GM20000 (cell line): Measurements from ENCODE around the gene BAAT.

Experiments
- DNase-seq: peaks from one replicate; pipeline ENCODE4 v3.0.0; 2012; ENCODE audit warnings: low spot score
- TF ChIP-seq, protein P1 (sequence below): IDR thresholded peaks from 2 replicates; pipeline ENCODE4 v1.5.1; 2012; ENCODE audit warnings: mild to moderate bottlenecking, control low read depth; ENCODE audit errors: extremely low read depth, missing control alignments

The BAAT gene

DNA sequence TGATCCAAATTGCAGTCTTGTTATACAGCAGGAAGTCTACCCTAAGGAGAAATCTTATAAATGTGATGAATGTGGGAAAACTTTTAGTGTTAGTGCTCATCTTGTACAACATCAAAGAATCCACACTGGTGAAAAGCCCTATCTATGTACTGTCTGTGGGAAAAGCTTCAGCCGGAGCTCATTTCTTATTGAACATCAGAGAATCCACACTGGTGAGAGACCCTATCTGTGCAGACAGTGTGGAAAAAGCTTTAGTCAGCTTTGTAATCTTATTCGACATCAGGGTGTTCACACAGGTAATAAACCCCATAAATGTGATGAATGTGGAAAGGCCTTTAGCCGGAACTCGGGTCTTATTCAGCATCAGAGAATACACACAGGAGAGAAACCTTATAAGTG is 24.3 kb upstream of the BAAT start:
- TF ChIP-seq, protein P1, sequence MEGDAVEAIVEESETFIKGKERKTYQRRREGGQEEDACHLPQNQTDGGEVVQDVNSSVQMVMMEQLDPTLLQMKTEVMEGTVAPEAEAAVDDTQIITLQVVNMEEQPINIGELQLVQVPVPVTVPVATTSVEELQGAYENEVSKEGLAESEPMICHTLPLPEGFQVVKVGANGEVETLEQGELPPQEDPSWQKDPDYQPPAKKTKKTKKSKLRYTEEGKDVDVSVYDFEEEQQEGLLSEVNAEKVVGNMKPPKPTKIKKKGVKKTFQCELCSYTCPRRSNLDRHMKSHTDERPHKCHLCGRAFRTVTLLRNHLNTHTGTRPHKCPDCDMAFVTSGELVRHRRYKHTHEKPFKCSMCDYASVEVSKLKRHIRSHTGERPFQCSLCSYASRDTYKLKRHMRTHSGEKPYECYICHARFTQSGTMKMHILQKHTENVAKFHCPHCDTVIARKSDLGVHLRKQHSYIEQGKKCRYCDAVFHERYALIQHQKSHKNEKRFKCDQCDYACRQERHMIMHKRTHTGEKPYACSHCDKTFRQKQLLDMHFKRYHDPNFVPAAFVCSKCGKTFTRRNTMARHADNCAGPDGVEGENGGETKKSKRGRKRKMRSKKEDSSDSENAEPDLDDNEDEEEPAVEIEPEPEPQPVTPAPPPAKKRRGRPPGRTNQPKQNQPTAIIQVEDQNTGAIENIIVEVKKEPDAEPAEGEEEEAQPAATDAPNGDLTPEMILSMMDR = no peak
- no peak for DNase-seq

DNA sequence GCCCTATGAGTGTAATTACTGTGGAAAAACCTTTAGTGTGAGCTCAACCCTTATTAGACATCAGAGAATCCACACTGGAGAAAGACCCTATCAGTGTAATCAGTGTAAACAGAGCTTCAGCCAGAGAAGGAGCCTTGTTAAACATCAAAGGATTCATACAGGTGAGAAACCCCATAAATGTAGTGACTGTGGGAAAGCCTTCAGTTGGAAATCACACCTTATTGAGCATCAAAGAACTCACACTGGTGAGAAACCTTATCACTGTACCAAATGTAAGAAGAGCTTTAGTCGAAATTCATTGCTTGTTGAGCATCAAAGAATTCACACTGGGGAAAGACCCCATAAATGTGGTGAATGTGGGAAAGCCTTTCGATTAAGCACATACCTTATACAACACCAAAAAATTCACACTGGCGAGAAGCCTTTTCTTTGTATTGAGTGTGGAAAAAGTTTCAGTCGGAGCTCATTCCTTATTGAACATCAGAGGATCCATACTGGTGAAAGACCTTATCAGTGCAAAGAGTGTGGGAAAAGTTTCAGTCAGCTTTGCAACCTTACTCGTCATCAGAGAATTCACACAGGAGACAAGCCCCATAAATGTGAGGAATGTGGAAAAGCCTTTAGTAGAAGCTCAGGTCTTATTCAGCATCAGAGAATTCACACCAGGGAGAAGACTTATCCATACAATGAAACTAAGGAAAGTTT is 23.7 kb upstream of the BAAT start:
- TF ChIP-seq, protein P1 = no peak
- no peak for DNase-seq

DNA sequence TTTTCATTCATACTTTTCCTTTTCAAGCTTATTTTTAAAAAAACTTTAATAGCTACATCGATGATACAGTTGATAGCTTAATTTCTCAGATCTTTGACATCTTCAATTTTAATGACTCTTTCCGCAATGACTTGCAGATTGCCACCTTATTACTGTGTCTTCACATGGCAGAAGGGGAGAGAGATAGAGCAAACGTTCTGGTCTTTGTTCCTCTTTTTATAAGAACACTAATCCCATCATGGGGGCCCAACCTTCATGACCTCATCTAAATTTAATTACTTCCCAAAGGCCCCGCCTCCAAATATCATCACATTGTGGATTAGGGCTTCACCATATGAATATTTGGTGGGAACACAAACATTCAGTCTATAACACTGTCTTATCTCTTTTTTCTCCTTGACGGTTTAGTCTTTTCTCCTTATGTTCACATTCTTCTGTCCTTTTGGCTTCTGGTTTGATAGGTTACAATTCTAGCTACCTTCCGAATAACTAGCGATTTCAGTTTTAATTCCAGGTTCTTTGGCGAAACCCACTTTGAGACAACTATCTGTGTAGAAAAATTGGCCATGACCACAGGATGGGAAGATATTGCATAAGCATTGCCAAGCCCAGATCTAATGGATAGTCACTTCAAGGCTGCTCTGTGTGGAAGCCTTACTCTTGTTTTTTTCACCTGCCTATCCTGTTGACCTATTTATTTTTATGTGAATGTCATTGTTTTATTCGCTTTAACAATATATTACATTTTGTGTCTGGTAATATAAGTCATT is 18.9 kb upstream of the BAAT start:
- DNase-seq = no peak
- TF ChIP-seq, protein P1 = no peak

DNA sequence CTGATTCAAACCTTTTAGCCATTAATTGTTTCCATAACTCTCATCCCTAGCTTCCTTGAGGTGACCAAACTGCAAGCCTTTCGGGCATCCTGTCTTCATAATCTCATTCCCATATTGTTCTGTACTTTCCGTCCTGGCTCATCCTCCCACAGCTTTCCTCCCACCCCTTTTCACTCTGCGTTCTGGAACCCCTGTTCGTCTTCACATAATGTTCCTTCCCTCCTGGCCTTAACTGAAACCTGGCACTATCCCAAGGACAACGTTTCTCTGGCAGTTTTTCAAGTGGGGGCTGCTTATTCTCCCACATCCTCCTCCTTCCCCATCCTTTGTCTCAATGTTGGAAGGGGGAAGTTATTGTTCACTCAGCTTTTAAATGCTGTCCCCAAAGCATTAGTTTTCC is 15.3 kb upstream of the BAAT start:
- TF ChIP-seq, protein P1 = no peak
- no peak for DNase-seq

DNA sequence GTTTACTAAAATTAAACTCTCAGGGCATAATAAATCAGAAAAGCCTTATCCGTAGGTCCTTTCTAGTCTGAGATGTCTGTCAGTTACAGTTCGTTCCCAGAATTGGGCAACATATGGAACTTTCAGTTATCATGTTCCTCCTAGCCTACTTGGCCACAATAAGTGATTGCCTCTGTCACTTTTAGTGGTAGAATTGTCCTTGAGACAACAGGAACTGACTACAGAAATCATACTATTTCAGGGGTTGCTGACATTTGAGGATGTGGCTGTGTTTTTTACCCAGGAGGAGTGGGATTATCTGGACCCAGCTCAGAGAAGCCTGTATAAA is 14.8 kb upstream of the BAAT start:
- no peak for DNase-seq
- TF ChIP-seq, protein P1 = no peak

DNA sequence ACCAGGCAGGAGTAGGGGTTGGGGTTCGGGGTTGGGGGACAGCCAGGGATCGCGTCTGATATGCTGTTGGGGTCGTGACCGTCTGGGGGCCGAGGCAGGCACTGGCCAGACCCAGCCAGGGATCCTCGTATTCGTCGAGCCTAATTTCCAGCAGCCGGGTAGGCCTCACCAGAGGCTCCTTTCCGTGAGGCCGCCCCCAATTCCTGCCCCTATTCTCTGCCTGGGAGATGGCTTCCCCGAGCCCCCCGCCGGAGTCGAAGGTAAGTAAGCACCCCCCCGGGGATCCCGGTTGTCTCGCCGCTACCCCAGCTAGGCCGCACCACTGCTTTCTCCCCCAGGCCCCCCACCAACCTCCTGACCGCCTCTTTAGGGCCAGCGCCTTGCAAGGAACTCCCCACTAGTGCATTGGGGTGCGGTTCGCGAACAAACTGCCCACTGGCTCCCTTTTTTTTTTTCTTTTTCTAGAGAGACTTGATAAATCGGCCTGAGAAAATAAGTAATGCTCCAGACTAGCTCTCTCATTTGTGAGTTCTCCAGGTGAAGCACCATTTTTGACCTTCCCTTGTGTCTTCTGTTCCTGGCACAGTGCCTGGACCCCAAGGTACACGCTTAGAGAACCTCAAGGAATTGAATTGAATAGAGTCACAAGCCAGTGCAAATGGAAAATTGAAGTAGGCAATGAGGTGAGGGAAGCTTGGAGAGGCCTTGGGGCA is 14.3 kb upstream of the BAAT start:
- DNase-seq = peak; percentile 6
- TF ChIP-seq, protein P1 = no peak
